GM21619 (cell line): ENCODE data around the gene RAB8A.
"Not testable (repeated sequence)": the region's sequence is repeated elsewhere in the genome, so short reads cannot be mapped to it uniquely, and the experiment has no call there.

Experiments used
- ATAC-seq: cut with Tn5 transposase; IDR thresholded peaks from one replicate; pipeline ENCODE4 v1.9.1; 2021; ENCODE audit not compliant: unreplicated experiment

RAB8A gene

DNA sequence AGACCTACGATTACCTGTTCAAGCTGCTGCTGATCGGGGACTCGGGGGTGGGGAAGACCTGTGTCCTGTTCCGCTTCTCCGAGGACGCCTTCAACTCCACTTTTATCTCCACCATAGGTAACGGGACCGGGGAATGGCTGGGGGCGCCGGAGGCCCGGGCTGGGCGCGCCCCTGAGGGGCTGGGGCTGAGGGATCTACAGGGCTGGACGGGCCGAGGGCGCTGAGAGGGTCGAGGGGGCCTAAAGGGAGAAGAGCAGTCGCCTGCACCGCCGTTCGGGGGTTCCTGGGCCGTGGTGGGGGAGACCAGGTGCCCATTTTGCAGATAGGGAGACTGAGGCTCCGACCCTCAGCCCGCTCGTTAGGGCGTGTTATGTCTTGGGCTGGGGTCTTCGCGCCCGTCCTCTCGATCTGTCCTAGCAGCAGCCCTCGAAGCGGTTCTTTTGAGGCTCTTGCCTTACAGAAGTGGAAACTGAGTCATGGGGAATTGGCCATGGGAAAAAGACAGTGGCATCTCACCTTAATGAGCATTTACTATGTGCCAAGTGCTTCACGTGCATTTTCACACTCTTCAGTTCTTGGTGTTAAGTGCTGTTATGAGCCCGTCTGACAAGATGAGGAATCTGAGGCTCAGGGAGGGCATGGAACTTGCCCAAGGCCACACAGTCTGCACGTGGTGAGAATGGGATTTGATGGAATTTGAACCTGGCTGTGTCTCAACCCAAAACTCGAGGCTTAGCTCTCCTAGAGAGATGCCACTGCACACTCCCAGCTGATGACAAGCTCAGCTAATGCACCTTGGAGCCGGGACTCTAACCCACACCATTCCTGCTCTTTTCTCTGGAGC is 442 bp downstream of the RAB8A start:
- no peak for ATAC-seq

DNA sequence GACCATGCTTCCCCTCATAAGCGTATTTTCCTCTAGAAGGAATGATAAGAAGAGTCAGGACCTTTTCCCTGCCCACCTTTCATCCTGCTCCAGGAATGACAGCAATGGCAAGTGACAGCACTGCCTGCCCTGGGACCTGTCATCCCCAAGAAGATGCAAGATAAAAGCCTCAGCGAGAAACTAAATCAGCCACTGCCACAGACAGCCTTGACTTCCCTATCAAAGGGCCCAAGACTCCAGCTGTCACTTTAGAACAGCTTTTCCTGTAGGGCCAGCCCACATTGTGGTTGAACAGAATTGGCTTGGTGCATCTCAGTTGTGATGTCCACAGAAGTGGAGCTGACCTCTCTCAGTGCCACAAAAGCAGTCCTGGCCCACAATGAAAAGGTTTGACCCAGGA is 1.1 kb downstream of the RAB8A start:
- no peak for ATAC-seq

DNA sequence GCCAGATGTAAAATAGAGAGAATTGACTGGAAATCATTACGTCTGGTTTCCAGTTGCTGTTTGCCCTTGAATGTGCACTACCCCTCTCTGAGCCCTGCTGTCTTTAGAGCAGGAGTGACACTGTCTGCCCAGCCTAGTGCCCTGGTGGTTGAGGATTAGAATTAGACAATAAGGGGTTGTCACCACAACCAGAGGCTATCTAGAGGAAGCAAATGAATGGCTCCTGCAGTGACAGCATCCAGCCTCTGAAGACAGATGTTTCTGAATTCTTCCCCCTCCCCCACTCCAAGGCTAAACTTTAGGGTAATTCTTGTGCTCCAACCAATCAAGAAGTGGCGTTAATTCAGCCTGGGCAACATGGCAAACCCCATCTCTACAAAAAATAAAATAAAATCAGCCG is 2.0 kb downstream of the RAB8A start:
- ATAC-seq, result no peak

DNA sequence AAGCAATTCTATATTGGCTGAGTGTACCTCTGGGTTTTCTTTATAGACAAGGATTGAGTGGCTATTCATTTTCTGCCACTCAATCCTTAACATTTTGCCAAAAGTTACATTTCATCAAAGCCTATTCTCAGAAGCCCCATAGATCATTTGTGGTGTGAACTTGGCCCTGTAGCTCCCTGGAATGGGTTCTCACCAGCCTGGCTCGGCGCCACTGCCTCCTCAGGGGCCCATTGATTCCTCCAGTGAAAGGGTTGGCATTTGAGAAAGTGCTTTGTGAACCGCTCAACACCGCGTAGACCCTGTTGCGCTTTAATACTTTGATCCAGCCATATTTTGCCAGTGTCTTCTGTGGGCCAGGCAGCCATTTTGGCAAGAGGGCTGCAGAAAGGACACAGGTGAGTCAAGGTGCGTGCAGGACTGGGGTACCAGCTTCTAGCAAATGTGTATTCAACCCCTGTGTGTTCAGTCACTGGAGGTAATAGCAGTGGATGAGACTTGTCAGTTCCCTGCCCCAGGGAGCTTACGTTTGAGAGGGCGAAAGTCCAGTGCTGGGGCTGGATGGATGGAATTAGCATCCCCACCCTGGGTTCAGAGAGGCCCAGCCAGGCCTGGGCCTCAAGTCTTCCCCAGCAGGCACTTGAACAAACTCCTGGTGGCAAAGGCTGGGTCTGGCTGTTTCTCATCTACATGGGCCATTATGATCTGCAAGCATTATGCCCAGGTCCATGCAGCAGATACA is 3.8 kb downstream of the RAB8A start:
- ATAC-seq, result no peak

DNA sequence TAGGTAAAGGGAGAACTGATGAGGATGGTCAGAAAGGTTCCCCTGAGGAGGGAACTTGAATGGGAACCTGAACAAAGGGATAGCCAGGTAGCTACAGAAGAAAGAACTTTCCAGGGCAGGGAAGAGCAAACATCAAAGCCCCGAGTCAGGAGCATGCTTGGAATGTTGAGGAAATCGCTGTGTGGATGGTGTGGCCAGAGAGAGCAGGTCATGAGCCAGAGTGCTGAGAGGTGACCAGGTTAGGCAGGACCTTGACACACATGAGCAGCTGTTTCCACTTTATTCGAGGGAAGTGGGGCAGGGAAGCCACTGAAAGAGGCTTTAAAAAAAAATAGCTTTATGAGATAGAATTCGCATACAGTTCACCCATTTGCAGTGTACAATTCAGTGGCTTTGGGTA is 4.4 kb downstream of the RAB8A start:
- ATAC-seq, result no peak

DNA sequence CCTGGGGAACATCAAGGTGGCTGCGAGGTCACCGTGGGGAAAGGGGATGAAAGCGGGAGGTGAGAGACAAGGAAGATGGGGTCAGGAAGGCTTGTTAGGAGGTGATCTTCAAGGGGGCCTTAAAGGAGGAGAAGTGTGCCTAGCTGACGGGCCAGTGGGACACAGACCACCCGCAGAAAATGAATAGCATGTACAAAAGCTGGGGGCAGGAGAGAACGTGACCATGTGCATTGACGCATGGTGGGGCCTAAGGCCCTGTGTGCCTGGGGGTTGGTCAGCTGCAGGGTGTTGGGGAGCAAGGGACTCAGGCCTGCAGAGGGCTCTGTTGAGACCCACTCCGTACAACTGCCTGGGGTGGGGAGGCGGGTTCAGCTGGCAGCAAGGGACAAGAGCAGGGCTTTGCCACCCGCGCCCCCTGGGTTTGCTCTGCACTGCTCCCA is 5.9 kb downstream of the RAB8A start:
- ATAC-seq, result no peak

DNA sequence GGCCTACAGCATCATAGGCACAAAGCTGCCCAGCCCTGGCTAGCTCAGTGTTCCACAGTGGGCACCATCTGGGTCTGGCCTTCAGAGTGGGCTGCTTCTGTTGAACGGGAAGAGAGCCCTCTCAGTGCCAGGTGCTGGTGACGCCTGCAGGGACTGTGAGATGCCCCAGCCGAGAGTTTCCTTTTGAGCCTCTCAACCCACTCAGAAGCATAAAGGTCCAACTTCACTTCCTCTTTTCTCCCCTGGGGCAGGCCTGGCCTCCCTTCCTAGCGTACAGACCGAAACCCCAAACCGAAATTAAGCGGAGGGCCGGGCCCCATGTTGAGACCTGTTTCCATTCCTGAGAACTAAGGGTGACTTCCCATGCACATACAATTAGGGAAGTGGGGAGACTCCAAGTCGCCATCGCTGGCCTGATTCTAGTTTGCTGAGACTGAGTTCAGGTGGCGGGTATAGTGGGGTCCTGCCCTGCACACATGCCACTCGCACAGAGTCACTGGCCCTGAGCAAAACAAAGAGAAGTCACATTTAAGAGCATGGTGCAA is 6.9 kb downstream of the RAB8A start:
- ATAC-seq, result peak; percentile 80

DNA sequence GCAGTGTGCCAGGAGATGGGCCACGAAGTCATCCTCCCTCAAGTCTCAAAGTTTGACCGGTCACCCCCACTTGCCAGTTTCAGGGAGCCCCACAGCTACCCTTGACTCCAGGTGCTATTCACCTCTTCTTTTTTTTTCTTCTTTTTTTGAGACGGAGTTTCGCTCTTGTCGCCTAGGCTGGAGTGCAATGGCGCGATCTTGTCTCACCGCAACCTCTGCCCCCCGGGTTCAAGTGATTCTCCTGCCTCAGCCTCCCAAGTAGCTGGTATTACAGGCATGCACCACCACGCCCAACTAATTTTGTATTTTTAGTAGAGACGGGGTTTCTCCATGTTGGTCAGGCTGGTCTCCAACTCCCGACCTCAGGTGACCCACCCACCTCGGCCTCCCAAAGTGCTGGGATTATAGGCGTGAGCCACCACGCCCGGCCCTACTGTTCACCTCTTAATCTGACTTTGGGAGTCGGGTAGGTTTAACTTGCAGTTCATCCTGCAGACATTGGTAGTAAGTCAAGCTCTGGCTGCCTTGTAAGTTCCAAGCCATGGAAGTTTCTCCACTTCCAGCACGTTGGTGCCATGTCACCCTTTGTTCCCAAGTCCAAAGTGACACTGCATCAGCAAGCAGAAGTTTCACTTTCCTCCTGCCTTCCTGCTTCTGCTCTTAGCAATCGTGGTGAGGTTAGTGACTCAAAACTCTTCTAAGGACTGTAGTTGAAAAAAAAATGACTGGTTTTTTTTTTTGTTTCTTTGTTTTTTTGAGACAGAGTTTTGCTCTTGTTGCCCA is 7.6 kb downstream of the RAB8A start:
- ATAC-seq, result not testable (repeated sequence)

DNA sequence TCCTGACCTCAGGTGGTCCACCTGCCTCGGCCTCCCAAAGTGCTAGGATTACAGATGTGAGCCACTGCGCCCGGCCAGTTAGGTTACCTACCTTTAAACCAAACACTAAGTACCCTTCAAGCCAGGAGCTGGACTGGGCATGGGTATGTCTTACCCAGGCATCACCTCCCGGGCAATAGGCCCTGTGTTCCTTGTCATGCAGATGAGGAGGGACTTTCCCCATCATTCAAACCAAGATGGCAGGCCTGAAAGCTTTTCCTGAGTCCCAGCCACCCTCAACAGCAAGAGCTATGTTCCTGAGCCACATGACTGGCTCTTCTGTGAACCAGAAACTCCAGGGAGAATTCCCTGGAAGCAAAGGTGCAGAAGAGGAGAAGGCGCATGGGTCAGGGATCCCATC is 9.5 kb downstream of the RAB8A start:
- ATAC-seq, result no peak

DNA sequence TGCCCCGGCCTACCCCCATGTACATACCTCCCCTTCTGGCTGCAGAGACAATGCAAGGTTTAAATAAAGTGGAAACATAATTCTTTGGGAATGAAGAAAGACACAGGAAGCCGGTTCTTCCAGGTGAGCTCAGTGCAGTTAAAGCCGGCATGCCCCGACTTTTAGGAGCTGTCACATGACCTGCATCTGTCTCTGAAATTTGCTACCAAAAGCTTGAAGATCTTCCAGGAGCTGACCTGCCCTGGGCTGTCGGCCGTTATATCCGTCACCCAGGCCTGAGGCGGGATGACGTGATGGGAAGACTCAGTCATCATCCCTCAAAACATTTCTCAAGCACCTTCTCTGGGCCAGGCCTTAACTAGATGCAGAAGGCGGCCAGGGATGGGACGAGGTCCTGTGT is 10.3 kb downstream of the RAB8A start:
- no peak for ATAC-seq

DNA sequence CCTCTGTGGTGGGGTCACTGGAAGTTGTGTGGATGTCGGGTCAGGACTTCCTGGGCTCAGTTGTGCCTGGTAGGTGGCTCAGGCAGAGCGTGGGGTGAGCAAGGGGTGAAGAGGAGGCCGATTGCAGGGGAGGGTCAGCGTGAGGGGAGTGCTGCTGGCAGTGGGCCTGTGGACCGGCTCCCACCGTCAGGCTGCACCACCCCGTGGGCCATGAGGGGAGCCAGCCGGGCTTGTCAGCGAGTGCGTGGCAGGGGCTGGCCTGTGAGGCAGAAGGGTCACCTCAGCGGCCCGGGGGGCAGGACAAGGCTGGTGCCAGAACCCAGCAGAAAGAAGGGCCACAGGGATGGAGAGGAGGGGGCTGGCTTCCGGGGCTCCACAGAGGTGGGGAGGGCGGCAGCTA is 13.3 kb downstream of the RAB8A start:
- no peak for ATAC-seq

DNA sequence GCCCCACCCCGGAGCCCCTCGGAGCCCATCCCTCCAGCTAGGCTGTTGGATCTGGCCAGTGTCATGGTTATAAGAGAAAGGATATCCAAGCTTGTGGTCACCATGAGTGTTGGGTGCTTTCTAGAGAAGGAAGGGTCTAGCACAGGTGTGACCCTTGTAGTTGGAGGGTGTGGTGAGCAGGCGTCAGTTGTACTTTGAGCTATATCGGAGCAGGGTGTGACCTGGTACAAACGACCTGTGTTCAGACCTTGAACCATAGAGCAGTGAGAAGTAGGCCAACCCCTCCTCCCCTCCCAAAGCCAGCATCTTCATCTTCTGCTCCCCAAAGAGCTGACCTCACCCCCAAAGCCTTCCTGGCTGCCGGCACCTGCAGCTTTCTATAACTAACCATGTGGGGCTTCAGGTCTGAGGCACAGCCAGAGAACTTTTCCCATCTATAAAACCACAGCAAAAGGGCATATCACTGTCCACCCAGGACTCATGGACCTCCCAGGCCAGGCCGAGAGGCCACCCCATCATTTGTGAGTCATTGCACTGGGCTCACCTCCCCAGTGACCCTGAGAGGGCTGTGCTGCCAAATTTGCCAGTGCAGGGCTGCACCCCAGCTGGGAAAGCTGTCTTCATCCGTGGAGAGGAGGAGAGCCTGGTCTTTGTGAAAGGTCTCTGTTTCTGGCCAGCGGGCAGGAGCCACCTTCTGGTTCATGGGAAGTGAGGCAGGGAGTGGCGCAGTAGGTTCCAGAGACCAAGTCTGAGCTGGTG is 14.2 kb downstream of the RAB8A start:
- ATAC-seq, result no peak

DNA sequence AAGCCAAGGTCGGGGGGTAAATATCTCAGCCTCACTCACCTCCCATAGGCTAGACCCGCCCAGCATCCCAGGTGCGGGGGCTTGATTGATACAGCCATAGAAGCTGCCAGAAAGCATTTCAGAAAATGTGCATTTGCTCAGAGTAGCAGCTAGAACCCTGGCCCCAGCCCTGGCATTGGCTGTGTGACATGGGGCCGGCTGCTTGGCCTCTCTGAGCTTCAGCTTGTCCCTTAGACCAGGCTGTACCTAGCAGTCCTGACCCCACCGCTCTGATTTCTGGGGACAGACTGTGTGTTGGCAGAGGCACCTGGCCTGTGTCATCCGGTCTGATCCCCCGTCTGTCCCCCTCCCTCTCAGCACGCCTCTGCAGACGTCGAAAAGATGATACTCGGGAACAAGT is 15.4 kb downstream of the RAB8A start:
- ATAC-seq, result no peak

DNA sequence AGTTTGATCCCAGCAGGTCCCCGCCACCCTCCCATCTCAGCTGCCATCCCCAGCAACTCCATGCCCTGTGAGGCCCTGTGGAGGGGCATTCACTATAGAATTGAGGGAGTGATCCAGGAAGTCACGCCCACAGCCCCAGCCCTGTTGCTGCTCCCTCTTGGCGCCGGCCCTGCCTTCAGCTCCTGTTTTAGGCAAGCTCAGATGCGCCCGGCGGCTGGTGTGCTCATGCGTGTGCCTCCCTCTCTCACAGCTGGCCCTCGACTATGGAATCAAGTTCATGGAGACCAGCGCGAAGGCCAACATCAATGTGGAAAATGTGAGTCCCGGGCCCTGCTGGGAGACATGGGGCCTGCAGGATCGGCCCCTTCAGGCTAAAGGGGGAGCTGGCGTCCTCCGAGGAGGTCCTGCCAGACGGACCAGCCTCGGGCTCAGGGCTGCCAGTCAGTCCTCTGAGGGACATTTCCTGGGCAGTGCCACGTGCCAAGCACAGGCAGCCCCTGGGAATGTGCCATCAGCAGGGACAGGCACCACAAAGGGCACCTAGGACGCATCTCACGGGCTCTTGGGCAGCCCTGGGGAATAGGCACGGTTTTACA is 16.2 kb downstream of the RAB8A start:
- no peak for ATAC-seq

DNA sequence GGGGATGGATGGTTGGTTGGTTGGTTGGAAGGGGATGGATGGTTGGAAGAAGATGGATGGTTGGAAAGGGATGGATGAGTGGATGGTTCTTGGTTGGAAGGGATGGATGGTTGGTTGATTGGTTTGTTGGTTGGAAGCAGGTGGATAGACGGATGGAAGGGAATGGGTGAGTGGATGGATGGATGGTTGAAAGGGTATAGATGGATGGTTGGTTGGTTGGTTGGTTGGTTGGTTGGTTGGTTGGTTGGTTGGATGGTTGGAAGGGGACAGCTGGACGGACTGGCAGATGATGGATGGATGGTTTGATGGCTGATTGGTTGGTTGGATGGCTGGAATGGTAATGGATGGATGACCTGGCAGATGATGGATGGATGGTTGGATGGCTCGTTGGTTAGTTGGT is 20.0 kb downstream of the RAB8A start:
- ATAC-seq, result no peak

DNA sequence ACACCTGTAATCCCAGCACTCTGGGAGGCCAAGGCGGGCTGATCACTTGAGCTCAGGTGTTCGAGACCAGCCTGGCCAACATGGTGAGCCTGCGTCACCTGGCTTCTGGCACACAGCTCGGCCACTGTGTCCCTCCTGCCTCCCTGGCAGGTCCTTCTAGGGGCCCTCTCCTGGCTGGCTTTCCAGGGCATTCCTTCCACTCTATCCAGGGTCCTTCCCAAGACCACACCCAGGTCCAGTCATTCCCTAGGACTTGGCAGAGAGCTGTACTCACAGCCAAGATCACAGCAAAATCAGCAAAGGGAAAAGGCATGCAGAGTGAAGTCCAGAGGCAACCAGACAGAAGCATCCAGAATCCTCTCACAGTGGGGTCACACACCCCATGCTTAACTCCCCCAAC is 22.1 kb downstream of the RAB8A start:
- no peak for ATAC-seq

DNA sequence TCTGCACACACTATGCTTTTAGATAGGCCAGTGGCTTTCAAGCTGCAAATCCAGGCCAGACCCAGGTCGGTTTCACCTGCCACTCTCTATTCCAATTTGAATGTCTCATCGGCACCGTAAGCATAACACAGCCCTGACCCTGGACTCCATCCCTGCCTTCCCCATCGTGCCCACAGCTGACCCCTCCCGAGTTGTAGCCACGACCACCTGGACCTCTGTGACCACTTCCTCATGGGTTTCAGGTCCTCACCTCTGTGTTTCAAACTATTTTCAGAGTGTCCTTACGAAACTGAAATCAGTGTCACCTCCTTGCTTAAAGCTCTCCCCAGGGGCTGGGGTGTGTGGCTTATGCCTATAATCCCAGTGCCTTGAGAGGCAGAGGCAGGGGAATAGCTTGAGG is 22.8 kb downstream of the RAB8A start:
- ATAC-seq, result peak; percentile 58

DNA sequence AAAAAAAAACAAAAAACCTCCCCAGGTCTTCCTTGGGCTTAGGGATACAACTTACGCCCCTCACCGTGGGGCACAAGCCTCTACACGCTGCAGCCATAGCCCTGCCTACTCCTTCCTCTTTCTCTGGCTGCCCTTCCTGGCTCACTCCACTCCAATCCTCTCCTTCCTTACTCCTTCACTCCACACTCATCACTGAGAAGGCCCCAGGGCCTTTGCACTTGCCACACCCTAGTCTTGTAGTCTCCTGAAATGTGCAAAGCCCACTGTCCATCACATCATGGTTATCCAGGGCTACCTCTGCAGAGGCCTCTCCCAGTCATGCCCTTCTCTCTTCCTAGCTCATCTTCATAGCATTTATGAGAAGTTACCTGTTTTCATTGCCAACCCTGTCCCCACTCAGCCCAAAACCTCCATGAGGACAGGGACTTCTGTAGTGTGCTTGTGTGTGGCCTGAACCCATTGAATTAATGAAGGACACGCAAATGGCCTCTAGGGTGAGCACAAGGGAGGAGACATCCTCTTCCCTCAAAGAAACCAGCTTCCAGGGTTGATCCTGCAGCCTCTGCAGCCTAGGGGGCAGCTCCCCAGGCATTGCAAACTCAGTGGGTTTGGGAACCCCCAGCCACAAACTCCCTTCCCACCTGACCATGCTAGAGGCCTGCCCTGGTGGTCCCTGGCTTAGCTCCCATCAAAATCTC is 23.9 kb downstream of the RAB8A start:
- ATAC-seq, result no peak

DNA sequence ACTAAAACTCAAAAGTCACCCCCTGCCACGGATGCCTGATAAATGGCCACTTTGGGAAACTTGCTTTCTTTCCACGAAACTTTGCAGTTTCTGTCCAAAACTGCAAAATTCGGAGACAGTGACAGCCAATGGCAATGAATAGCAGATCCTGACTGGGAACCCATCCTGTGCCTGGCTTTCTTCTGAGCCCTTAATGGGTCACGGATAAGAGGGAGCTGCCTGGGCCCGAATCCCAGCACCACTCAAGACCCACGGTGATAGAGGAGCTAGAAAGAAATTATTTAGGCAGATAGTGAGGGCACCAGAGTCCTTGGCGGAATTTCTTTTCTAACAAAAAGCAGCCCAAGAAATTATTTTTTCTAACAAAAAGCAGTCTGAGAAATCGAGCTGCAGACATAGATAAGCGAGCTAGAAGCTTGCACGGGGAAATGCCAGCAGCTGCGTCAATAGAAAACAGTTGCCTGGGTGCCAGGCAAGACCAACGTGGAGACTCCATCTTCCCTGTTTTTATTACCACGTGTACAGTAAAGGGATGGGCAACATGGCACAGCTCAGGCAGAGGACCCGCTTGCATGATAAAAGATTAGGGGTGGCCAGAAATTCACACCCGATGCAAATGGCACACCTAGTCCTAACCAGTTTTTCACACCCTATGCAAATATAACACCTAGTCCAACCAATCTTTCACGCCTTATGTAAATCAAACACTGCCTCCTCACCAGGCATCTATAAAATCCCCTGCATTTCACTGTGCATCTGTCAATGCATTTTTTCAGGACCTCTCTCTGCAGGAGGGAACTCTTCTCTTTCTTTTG is 24.7 kb downstream of the RAB8A start:
- no peak for ATAC-seq
